PC-9 (cell line): ENCODE measurements around the gene LMO7. TPM values are rescaled to one million over a fixed set of nuclear protein-coding genes. Genes with fewer than 3 reads are reported as not detected.

Experiments used
- BruUV-seq: library from RNA; stranded (reverse); fragments of 400-500 nt; replicated peaks from 2 replicates; lab custom pipeline; 2021; lab: Mats Ljungman, UMichigan
- CTCF ChIA-PET: fragments of 300-600 bp; sonication (Branson Sonifier 250); formaldehyde crosslinking; loops from one replicate; lab custom pipeline; 2022; ENCODE audit warnings: antibody characterized with exemption; lab: Charles Lee
- POLR2A ChIA-PET: fragments of 300-600 bp; sonication (Branson Sonifier 250); formaldehyde crosslinking; loops from one replicate; lab custom pipeline; 2022; ENCODE audit warnings: antibody characterized with exemption; ENCODE audit not compliant: unreplicated experiment; lab: Charles Lee
- DNase-seq, 2 experiments: peaks; one replicate each; pipeline versions ENCODE4 v3.0.0 to v3.0.0-alpha.2; 2015 to 2022; ENCODE audit warnings: mixed read lengths in 1 of 2
- H2AFZ ChIP-seq: fragments of 200-600 bp; sonication (generic); 2 replicates; pipeline ENCODE4 v1.8.1; 2017; ENCODE audit warnings: antibody characterized with exemption
- H3F3A ChIP-seq: fragments of 200-600 bp; sonication (generic); 2 replicates; pipeline ENCODE4 v1.8.1; 2017; ENCODE audit warnings: antibody characterized with exemption, mild to moderate bottlenecking, low read depth; ENCODE audit not compliant: insufficient read depth
- H3K27ac ChIP-seq: fragments of 200-600 bp; sonication (generic); 2 replicates; pipeline ENCODE4 v1.6.1; 2016; ENCODE audit warnings: mixed run types
- H3K27me3 ChIP-seq: fragments of 200-600 bp; sonication (generic); 2 replicates; pipeline ENCODE4 v1.6.1; 2016; ENCODE audit warnings: low read depth, mixed run types; ENCODE audit not compliant: insufficient read depth
- H3K36me3 ChIP-seq: fragments of 200-600 bp; sonication (generic); 2 replicates; pipeline ENCODE4 v1.6.1; 2016; ENCODE audit warnings: low read depth, mixed run types
- H3K4me1 ChIP-seq: fragments of 200-600 bp; sonication (generic); replicated peaks from 2 replicates; pipeline ENCODE4 v1.6.1; 2016; ENCODE audit warnings: mixed run types; ENCODE audit not compliant: insufficient read depth
- H3K4me2 ChIP-seq: fragments of 200-600 bp; sonication (generic); 2 replicates; pipeline ENCODE4 v1.6.1; 2017; ENCODE audit warnings: mixed run types
- H3K4me3 ChIP-seq: fragments of 200-600 bp; sonication (generic); 2 replicates; pipeline ENCODE4 v1.6.1; 2016; ENCODE audit warnings: mixed run types
- H3K79me2 ChIP-seq: fragments of 200-600 bp; sonication (generic); 2 replicates; pipeline ENCODE4 v1.6.1; 2017; ENCODE audit warnings: low read depth, mixed run types
- H3K9me2 ChIP-seq: fragments of 200-600 bp; sonication (generic); 2 replicates; pipeline ENCODE4 v1.8.1; 2017; ENCODE audit warnings: mild to moderate bottlenecking; ENCODE audit not compliant: insufficient read depth
- H3K9me3 ChIP-seq: fragments of 200-600 bp; sonication (generic); 2 replicates; pipeline ENCODE4 v1.8.1; 2016; ENCODE audit warnings: low read depth; ENCODE audit not compliant: insufficient read depth
- H4K20me1 ChIP-seq: fragments of 200-600 bp; sonication (generic); 2 replicates; pipeline ENCODE4 v1.8.1; 2017; ENCODE audit not compliant: insufficient read depth
- CTCF ChIP-seq: fragments of 200-600 bp; sonication (generic); conservative IDR thresholded peaks from 2 replicates; pipeline ENCODE4 v1.6.1; 2017; ENCODE audit warnings: mixed run types, antibody characterized with exemption, mild to moderate bottlenecking, moderate library complexity
- EZH2 ChIP-seq: fragments of 200-600 bp; sonication (generic); IDR thresholded peaks from 2 replicates; pipeline ENCODE4 v1.8.0; 2017; ENCODE audit warnings: antibody characterized with exemption, low read depth
- intact Hi-C: fragments of 100-400 bp; cut with micrococcal nuclease; formaldehyde crosslinking; loops from one replicate; pipeline ENCODE4 v1.10.0; 2022; ENCODE audit not compliant: unreplicated experiment
- total RNA-seq: library from RNA; stranded (reverse); gene quantifications from 2 replicates; pipeline ENCODE4 v1.2.3, GENCODE V29; 2021

Gene LMO7
- total RNA-seq, 1 experiment from 2014 or later = 93.0 TPM

- Histone ChIP-seq H3K79me2 (no peaks in the 10 kb centered on the region), H3K4me2 (no peak overlapping the region), H3K27ac (no peak overlapping the region), H3K27me3 (no peaks in the 10 kb centered on the region), H3K36me3 (0 out of 2 replicates have a peak, but pooled peaks cover 3% of the 10 kb centered on the region), H2AFZ (no peak overlapping the region), H3K4me1 (no peaks in the 10 kb centered on the region), H3K9me3 (no peaks in the 10 kb centered on the region), H3K9me2 (no peaks in the 10 kb centered on the region; the same call in 1 of the 2 replicates), H4K20me1 (no peaks in the 10 kb centered on the region), H3F3A (no peaks in the 10 kb centered on the region), H3K4me3 (no peak overlapping the region)
- CTCF ChIA-PET = no interaction called here
- no TSS peak for BruUV-seq
- intact Hi-C loops = no loop called here
- POLR2A ChIA-PET = no interaction called here
- DNase-seq = no peak
- TF ChIP-seq CTCF (no peak), EZH2 (no peak)
Measured at GRCh38 chr13:75830842-75831241, 194.7 kb downstream of the LMO7 start.

GRCh38 chr13:75831389-75831788, 195.3 kb downstream of the LMO7 start:
- BruUV-seq = no TSS peak
- Histone ChIP-seq H3K36me3 (0 out of 2 replicates have a peak, but pooled peaks cover 3% of the 10 kb centered on the region), H3K4me2 (no peak overlapping the region), H2AFZ (no peak overlapping the region), H3K9me3 (no peaks in the 10 kb centered on the region), H3K4me1 (no peaks in the 10 kb centered on the region), H3K27ac (no peak overlapping the region), H3K79me2 (no peaks in the 10 kb centered on the region), H3K4me3 (no peak overlapping the region), H4K20me1 (no peaks in the 10 kb centered on the region), H3K27me3 (no peaks in the 10 kb centered on the region), H3F3A (no peaks in the 10 kb centered on the region), H3K9me2 (no peaks in the 10 kb centered on the region; the same call in 1 of the 2 replicates)
- DNase-seq = no peak
- TF ChIP-seq CTCF (no peak), EZH2 (no peak)
- intact Hi-C loops = no loop called here
- ChIA-PET CTCF (no interaction called here), POLR2A (no interaction called here)

- 0 out of 2 replicates have a peak, but pooled peaks cover 3% of the 10 kb centered on the region for H3K36me3 ChIP-seq
- no TSS peak for BruUV-seq
- H3K4me1 ChIP-seq = no peaks in the 10 kb centered on the region
- no peaks in the 10 kb centered on the region; the same call in 1 of the 2 replicates for H3K9me2 ChIP-seq
- no peak overlapping the region for H3K4me2 ChIP-seq
- H3K27ac ChIP-seq = no peak overlapping the region
- CTCF ChIA-PET = no interaction called here
- intact Hi-C loops = no loop called here
- no peaks in the 10 kb centered on the region for H3K9me3 ChIP-seq
- H3F3A ChIP-seq = no peaks in the 10 kb centered on the region
- H3K79me2 ChIP-seq = no peaks in the 10 kb centered on the region
- H4K20me1 ChIP-seq = no peaks in the 10 kb centered on the region
- no peak overlapping the region for H2AFZ ChIP-seq
- TF ChIP-seq EZH2 = no peak
- TF ChIP-seq CTCF = no peak
- H3K4me3 ChIP-seq = no peak overlapping the region
- DNase-seq = no peak
- POLR2A ChIA-PET = no interaction called here
- H3K27me3 ChIP-seq = no peaks in the 10 kb centered on the region
Measured at GRCh38 chr13:75832812-75833211, 196.7 kb downstream of the LMO7 start.
